HCT116 (cell line): ENCODE measurements around the gene TRAPPC1. TPM values are rescaled to one million over a fixed set of nuclear protein-coding genes. Genes with fewer than 3 reads are reported as not detected.

ENCODE experiments used
- ATAC-seq: fragments of 200-7000 bp; cut with Tn5 transposase; 2 replicates; pipeline ENCODE4 v1.9.1; 2020; ENCODE audit warnings: mild to moderate bottlenecking, moderate library complexity
- Bru-seq: library from RNA; stranded (reverse); fragments of 400-500 nt; gene quantifications from one replicate; lab custom pipeline; 2021; lab: Mats Ljungman, UMichigan
- BruChase-seq, 2 experiments: library from RNA; stranded (reverse); fragments of 400-500 nt; gene quantifications; one replicate each; lab custom pipeline; 2021; lab: Mats Ljungman, UMichigan
- BruUV-seq: library from RNA; stranded (reverse); fragments of 400-500 nt; replicated peaks from 2 replicates; lab custom pipeline; 2021; lab: Mats Ljungman, UMichigan
- CTCF ChIA-PET: fragments of 300-600 bp; sonication (Branson Sonifier 250); formaldehyde crosslinking; loops from one replicate; lab custom pipeline; 2021; ENCODE audit warnings: antibody characterized with exemption; lab: Charles Lee
- POLR2A ChIA-PET: fragments of 300-600, 350-600 bp; sonication (Branson Sonifier 250); formaldehyde crosslinking; loops from one replicate; lab custom pipeline; 2021; ENCODE audit warnings: antibody characterized with exemption; lab: Charles Lee
- RAD21 ChIA-PET, 2 experiments: fragments of 300-600 bp; sonication (Branson Sonifier 250); formaldehyde crosslinking; loops; one replicate each; lab custom pipeline; 2023; ENCODE audit warnings: low total read pairs in 2 of 2; ENCODE audit not compliant: uncharacterized antibody in 2 of 2, unreplicated experiment in 2 of 2, low non-redundant PET in 1 of 2; lab: Charles Lee
- DNase-seq: peaks from one replicate; pipeline ENCODE4 v3.0.0-alpha.2; 2010; ENCODE audit warnings: low read depth, low spot score
- H2AFZ ChIP-seq: fragments of 200-600 bp; shearing (Covaris generic), sonication (generic); 2 replicates; pipeline ENCODE4 v1.6.1; 2017; ENCODE audit warnings: low read depth, mixed run types, mixed read lengths, antibody characterized with exemption, low read length; ENCODE audit not compliant: poor library complexity, severe bottlenecking
- H3K27ac ChIP-seq: 2 replicates; pipeline ENCODE4 v1.5.1; 2012; ENCODE audit warnings: low read depth, low read length
- H3K27me3 ChIP-seq: fragments of 200-600 bp; sonication (generic); 2 replicates; pipeline ENCODE4 v1.6.1; 2016; ENCODE audit warnings: mixed run types, low read length, mixed read lengths; ENCODE audit not compliant: insufficient read depth
- H3K36me3 ChIP-seq, 2 experiments: fragments of 200-500 bp in 1 of 2; fragments of 200-600 bp in 1 of 2; sonication (Bioruptor generic) in 1 of 2; sonication (generic) in 1 of 2; 2 replicates each; pipeline versions ENCODE4 v1.5.1 to v1.6.1; 2014 to 2016; ENCODE audit warnings: low read length in 2 of 2, inconsistent platforms in 1 of 2, mixed read lengths in 1 of 2, mixed run types in 1 of 2; ENCODE audit not compliant: insufficient read depth in 2 of 2, control insufficient read depth in 1 of 2
- H3K4me1 ChIP-seq, 2 experiments: fragments of 200-600 bp in 1 of 2; sonication (generic) in 1 of 2; 2 replicates each; pipeline versions ENCODE4 v1.5.1 to v1.6.1; 2012 to 2017; ENCODE audit warnings: low read length in 2 of 2, inconsistent platforms in 1 of 2, mild to moderate bottlenecking in 1 of 2, mixed read lengths in 1 of 2, mixed run types in 1 of 2, moderate library complexity in 1 of 2; ENCODE audit not compliant: insufficient read depth in 2 of 2, control insufficient read depth in 1 of 2
- H3K4me2 ChIP-seq: fragments of 200-600 bp; sonication (generic); 2 replicates; pipeline ENCODE4 v1.6.1; 2017; ENCODE audit warnings: mixed run types, low read length, mixed read lengths
- H3K4me3 ChIP-seq, 2 experiments: fragments of 200-600 bp in 1 of 2; sonication (generic) in 1 of 2; replicated peaks in 1 of 2; 2 replicates each; pipeline ENCODE4 v1.5.1; 2011 to 2016; ENCODE audit warnings: low read length in 2 of 2, control low read depth in 1 of 2, low read depth in 1 of 2, mild to moderate bottlenecking in 1 of 2, mixed read lengths in 1 of 2, mixed run types in 1 of 2
- H3K79me2 ChIP-seq: fragments of 200-600 bp; sonication (generic); 2 replicates; pipeline ENCODE4 v1.6.1; 2017; ENCODE audit warnings: mild to moderate bottlenecking, mixed run types, low read length, moderate library complexity, mixed read lengths; ENCODE audit not compliant: insufficient read depth
- H3K9ac ChIP-seq: fragments of 200-600 bp; sonication (generic); 2 replicates; pipeline ENCODE4 v1.6.1; 2016; ENCODE audit warnings: low read length, mixed read lengths
- H3K9me2 ChIP-seq: fragments of 200-600 bp; sonication (generic), shearing (Covaris generic); 2 replicates; pipeline ENCODE4 v1.6.1; 2017; ENCODE audit warnings: mixed run types, mild to moderate bottlenecking, moderate library complexity; ENCODE audit not compliant: insufficient read depth
- H3K9me3 ChIP-seq, 2 experiments: fragments of 200-500 bp in 1 of 2; fragments of 200-600 bp in 1 of 2; sonication (Bioruptor generic) in 1 of 2; sonication (generic) in 1 of 2; 2 replicates each; pipeline ENCODE4 v1.6.1; 2014 to 2017; ENCODE audit warnings: low read length in 2 of 2, mixed read lengths in 2 of 2, inconsistent platforms in 1 of 2, low read depth in 1 of 2, mild to moderate bottlenecking in 1 of 2, mixed run types in 1 of 2, moderate library complexity in 1 of 2; ENCODE audit not compliant: control insufficient read depth in 1 of 2, insufficient read depth in 1 of 2
- H4K20me1 ChIP-seq: fragments of 200-600 bp; sonication (generic), shearing (Covaris generic); 2 replicates; pipeline ENCODE4 v1.6.1; 2017; ENCODE audit warnings: mixed run types, mild to moderate bottlenecking, moderate library complexity; ENCODE audit not compliant: insufficient read depth
- EGR1 ChIP-seq: IDR thresholded peaks from 2 replicates; pipeline ENCODE4 v1.6.1; 2012; ENCODE audit warnings: low read depth
- MAX ChIP-seq: IDR thresholded peaks from 2 replicates; pipeline ENCODE4 v1.6.1; 2012
- POLR2A ChIP-seq: IDR thresholded peaks from 2 replicates; pipeline ENCODE4 v1.7.0; 2011; ENCODE audit warnings: borderline replicate concordance; ENCODE audit not compliant: insufficient read depth, insufficient read length; ENCODE audit errors: extremely low read depth
- POLR2AphosphoS5 ChIP-seq: IDR thresholded peaks from 2 replicates; pipeline ENCODE4 v1.6.1; 2011; ENCODE audit warnings: mild to moderate bottlenecking, low read depth, low read length, moderate library complexity
- SIN3A ChIP-seq: IDR thresholded peaks from 2 replicates; pipeline ENCODE4 v1.6.1; 2012; ENCODE audit warnings: low read depth
- SP1 ChIP-seq: IDR thresholded peaks from 2 replicates; pipeline ENCODE4 v1.6.1; 2012; ENCODE audit warnings: low read depth
- SRF ChIP-seq: IDR thresholded peaks from 2 replicates; pipeline ENCODE4 v1.6.1; 2012; ENCODE audit warnings: low read depth
- YY1 ChIP-seq: IDR thresholded peaks from 2 replicates; pipeline ENCODE4 v1.6.1; 2011; ENCODE audit warnings: low read length, low read depth, moderate library complexity, mild to moderate bottlenecking; ENCODE audit not compliant: insufficient replicate concordance; ENCODE audit errors: extremely low read depth
- ZBTB33 ChIP-seq: IDR thresholded peaks from 2 replicates; pipeline ENCODE4 v1.6.1; 2011; ENCODE audit warnings: mild to moderate bottlenecking, low read length, moderate library complexity; ENCODE audit not compliant: insufficient replicate concordance; ENCODE audit errors: extremely low read depth
- intact Hi-C: fragments of 100-400 bp; cut with micrococcal nuclease; formaldehyde crosslinking; loops from 2 replicates; pipeline ENCODE4 v1.10.0; 2022
- long read RNA-seq: library from polyadenylated mRNA; unstranded; transcript quantifications from one replicate; pipeline ENCODE4 v2.0.0, GENCODE V29; 2021; ENCODE audit not compliant: unreplicated experiment
- polyA plus RNA-seq: library from polyadenylated mRNA; unstranded; fragments of >200 nt; gene quantifications from 2 replicates; pipeline ENCODE4 v1.2.1, GENCODE V29; 2012; ENCODE audit warnings: missing spikeins
- total RNA-seq: library from RNA; stranded (reverse); gene quantifications from one replicate; pipeline ENCODE4 v1.2.1, GENCODE V29; 2021; ENCODE audit not compliant: unreplicated experiment

Gene TRAPPC1
- total RNA-seq = 123 TPM
- 187 TPM in 2 replicates for polyA plus RNA-seq
- Bru-seq, nascent RNA = percentile 90 among the genes with signal in this experiment
- percentile 92 among the genes with signal in this experiment for BruChase-seq, experiment 1, labeled RNA remaining after a 6-hour chase
- percentile 89 among the genes with signal in this experiment for BruChase-seq, experiment 2, labeled RNA remaining after a 2-hour chase
- long read RNA-seq, transcript TRAPPC1-201 (4 exons, 811 nt) = major isoform, 21 of 29 reads
- long read RNA-seq, partial matches to known transcripts = 3 of 29 reads
- long read RNA-seq, other reads (novel, unspliced or antisense) = 2 of 29 reads

GRCh38 chr17:7931709-7932482 is at the start of gene TRAPPC1, which contains the start of gene CNTROB:
TRAPPC1 (minus strand) TSS chr17:7931946; CDS start chr17:7931829, 117 bp downstream.
CNTROB (plus strand) TSS chr17:7932206; CDS start chr17:7933080, 874 bp downstream.
- RAD21 ChIA-PET = interaction anchor here in 1 of 2 experiments (0.8 to 1.5 kb wide), 2 partner anchors 46 to 110 kb away, joined by 3 read pairs; no protein-coding TSS in a partner anchor

More at GRCh38 chr17:7931709-7932482, at the start of gene TRAPPC1, which contains the start of gene CNTROB:
- Histone ChIP-seq H3K4me2 (peak within 1 kb of the TSS; percentile 82), H4K20me1 (no peaks in the 10 kb centered on the region), H3K79me2 (peaks cover 40% of the 10 kb centered on the region), H3K36me3 (peaks cover 14 to 15% of the 10 kb centered on the region in 2 experiments; a peak in 2 of 4 replicates), H3K4me3 (peak within 1 kb of the TSS; percentile 91 to 98), H3K27ac (peak within 1 kb of the TSS; percentile 76), H3K9me2 (no peaks in the 10 kb centered on the region), H3K9me3 (no peaks in the 10 kb centered on the region), H3K27me3 (no peaks in the 10 kb centered on the region), H3K9ac (peak within 1 kb of the TSS; percentile 81), H2AFZ (peak within 1 kb of the TSS; percentile 42), H3K4me1 (peaks cover 12 to 25% of the 10 kb centered on the region in 2 experiments; a peak in 3 of 4 replicates)
- DNase-seq (peak; percentile 97), ATAC-seq (peak; percentile 98)
- ChIA-PET POLR2A (interaction anchor here (0.5 to 1.5 kb wide), 7 partner anchors 10 to 241 kb away, joined by 3 to 7 read pairs (median 3); partner anchors contain the start of genes DNAH2 and NAA38), CTCF (interaction anchor here (0.7 to 1.4 kb wide), 9 partner anchors 18 to 148 kb away, joined by 3 to 6 read pairs (median 4); no protein-coding TSS in a partner anchor)
- BruUV-seq = no TSS peak
- intact Hi-C loops = no loop called here
- TF ChIP-seq YY1 = no peak
- TF ChIP-seq POLR2A = peak; percentile 55
- peak; percentile 54; the same call in 1 of the 2 replicates for TF ChIP-seq SIN3A
- peak; percentile 78 for TF ChIP-seq MAX
- TF ChIP-seq ZBTB33 = peak; percentile 89
- peak; percentile 50 for TF ChIP-seq SP1
- peak; percentile 69 for TF ChIP-seq EGR1
- no peak for TF ChIP-seq SRF
- peak; percentile 87 for TF ChIP-seq POLR2AphosphoS5
